ENCODE measurements around the gene ACP5.
A peak's percentile ranks its signal among the peaks of the same experiment; 100 is the strongest.

The ACP5 gene

GRCh38 chr19:11563532-11563931 lies 13.9 kb downstream of the ACP5 start:
- TF ChIP-seq CTCF (IDR thresholded peaks at IDR 0.05) = no peak
- no peak overlapping the region for H3K27ac ChIP-seq
- H3K36me3 ChIP-seq = no peaks in the 10 kb centered on the region
- no peaks in the 10 kb centered on the region for H3K27me3 ChIP-seq
- no peaks in the 10 kb centered on the region for H3K9me3 ChIP-seq
- intact Hi-C loops (cut with DNase I; ENCODE audit: low total_unique reads) = no loop called here
- H3K4me3 ChIP-seq = no peak overlapping the region
- no peak for DNase-seq
- peaks cover 3 to 15% (median 10%) of the 10 kb centered on the region in 4 donors for H3K4me1 ChIP-seq

GRCh38 chr19:11560404-11561051 lies 16.9 kb downstream of the ACP5 start:
- Histone ChIP-seq H3K4me1 (peaks cover 5 to 41% (median 30%) of the 10 kb centered on the region in 4 donors), H3K36me3 (peaks cover 0 to 10% (median 0%) of the 10 kb centered on the region in 3 donors), H3K27me3 (no peaks in the 10 kb centered on the region), H3K4me3 (no peak overlapping the region), H3K27ac (no peak overlapping the region), H3K9me3 (no peaks in the 10 kb centered on the region)
- no peak for DNase-seq
- intact Hi-C loops (cut with DNase I; ENCODE audit: low total_unique reads) = no loop called here
- peak; percentile 36 to 46 for TF ChIP-seq CTCF (IDR thresholded peaks at IDR 0.05)

GRCh38 chr19:11558881-11559828 lies 18.3 kb downstream of the ACP5 start, which contains the start of gene ELOF1:
TSS of gene ELOF1 (minus strand) at chr19:11559230. CDS start at chr19:11554347, 4,883 bp downstream.
- peak in 1 of 2 experiments; percentile 22 for TF ChIP-seq CTCF (IDR thresholded peaks at IDR 0.05)
- Histone ChIP-seq H3K9me3 (no peaks in the 10 kb centered on the region), H3K27ac (peak within 1 kb of the TSS; percentile 70 to 85), H3K36me3 (peaks cover 3 to 23% (median 6%) of the 10 kb centered on the region in 3 donors), H3K4me3 (peak within 1 kb of the TSS; percentile 64 to 95), H3K4me1 (peaks cover 5 to 41% (median 30%) of the 10 kb centered on the region in 4 donors), H3K27me3 (no peaks in the 10 kb centered on the region)
- DNase-seq = peak; percentile 98 to 99
- intact Hi-C loops (cut with DNase I; ENCODE audit: low total_unique reads) = no loop called here

- Histone ChIP-seq H3K27ac (no peak overlapping the region), H3K4me1 (peaks cover 5 to 49% (median 38%) of the 10 kb centered on the region in 4 donors), H3K9me3 (no peaks in the 10 kb centered on the region), H3K36me3 (peaks cover 10 to 43% (median 22%) of the 10 kb centered on the region in 3 donors), H3K27me3 (no peaks in the 10 kb centered on the region), H3K4me3 (no peak overlapping the region)
- no peak for DNase-seq
- intact Hi-C loops (cut with DNase I; ENCODE audit: low total_unique reads) = no loop called here
- no peak for TF ChIP-seq CTCF (IDR thresholded peaks at IDR 0.05)
Measured at GRCh38 chr19:11556634-11557420, 20.6 kb downstream of the ACP5 start.

- peaks cover 14 to 45% (median 25%) of the 10 kb centered on the region in 3 donors for H3K36me3 ChIP-seq
- no peaks in the 10 kb centered on the region for H3K9me3 ChIP-seq
- H3K4me3 ChIP-seq = no peak overlapping the region
- TF ChIP-seq CTCF (IDR thresholded peaks at IDR 0.05) = no peak
- no peak for DNase-seq
- H3K27me3 ChIP-seq = no peaks in the 10 kb centered on the region
- no peak overlapping the region for H3K27ac ChIP-seq
- intact Hi-C loops (cut with DNase I; ENCODE audit: low total_unique reads) = no loop called here
- H3K4me1 ChIP-seq = peaks cover 5 to 58% (median 45%) of the 10 kb centered on the region in 4 donors
Measured at GRCh38 chr19:11555246-11555645, 22.2 kb downstream of the ACP5 start.
